Measurements from ENCODE around the gene ERBB2.

- TF ChIP-seq BHLHE40 (IDR thresholded peaks at IDR 0.05; ENCODE audit: low read length), result no peak
- no peak for TF ChIP-seq CHD2 (IDR thresholded peaks at IDR 0.05; ENCODE audit: low read depth, low read length)
- no peak for TF ChIP-seq REST (IDR thresholded peaks at IDR 0.05; ENCODE audit: borderline replicate concordance)
- TF ChIP-seq REST (CRISPR knock-in tag; IDR thresholded peaks at IDR 0.05; ENCODE audit: low read depth), result no peak
- no peak for TF ChIP-seq SRSF7 (optimal IDR thresholded peaks at IDR 0.05; ENCODE audit: low read depth, low read length)
- TF ChIP-seq KAT2B (IDR thresholded peaks at IDR 0.05; ENCODE audit: low read depth, low read length), result no peak
Observed at GRCh38 chr17:39652587-39653315, 47.1 kb upstream of the ERBB2 start.
